Thoracic aorta (tissue), 2 donors: ENCODE data around the gene HOXD11. TPM values are rescaled to one million over a fixed set of nuclear protein-coding genes. Genes with fewer than 3 reads are reported as not detected.

Source experiments
- ATAC-seq: fragments of 150-250 bp; one replicate; pipeline ENCODE4 v1.8.0; 2017; ENCODE audit warnings: low read depth; ENCODE audit not compliant: insufficient number of reproducible peaks, low FRiP score
- DNase-seq: peaks from one replicate; pipeline ENCODE4 v3.0.0-alpha.2; 2020; ENCODE audit warnings: low spot score
- H3K27ac ChIP-seq, 2 donors: fragments of 200-600 bp; sonication (generic); 1 replicate in 1 of 2; 2 replicates in 1 of 2; pipeline ENCODE4 v1.5.1; 2016; ENCODE audit warnings: mild to moderate bottlenecking in 2 of 2, moderate library complexity in 2 of 2
- H3K27me3 ChIP-seq: fragments of 200-600 bp; sonication (generic); replicated peaks from 2 replicates; pipeline ENCODE4 v1.6.0; 2016; ENCODE audit warnings: mild to moderate bottlenecking; ENCODE audit not compliant: insufficient read depth
- H3K36me3 ChIP-seq: fragments of 200-600 bp; sonication (generic); one replicate; pipeline ENCODE4 v1.5.1; 2016
- H3K4me1 ChIP-seq, 2 donors: fragments of 200-600 bp; sonication (generic); 1 replicate in 1 of 2; 2 replicates in 1 of 2; pipeline versions ENCODE4 v1.5.1 to v1.6.0; 2016; ENCODE audit warnings: low read depth in 2 of 2, mild to moderate bottlenecking in 1 of 2; ENCODE audit not compliant: control insufficient read depth in 1 of 2
- H3K4me3 ChIP-seq: fragments of 200-600 bp; sonication (generic); 2 replicates; pipeline ENCODE4 v1.5.1; 2016; ENCODE audit warnings: mild to moderate bottlenecking
- H3K9me3 ChIP-seq: fragments of 200-600 bp; sonication (generic); 2 replicates; pipeline ENCODE4 v1.5.1; 2016
- total RNA-seq, 2 donors: library from RNA; depleted of rRNA; stranded (reverse); fragments of >200 nt; gene quantifications; one replicate each; pipeline versions ENCODE4 v1.1.0 to v1.2.3, GENCODE V29; 2016
- TF ChIP-seq, protein P1 (sequence below): fragments of 200-600 bp; sonication (generic); IDR thresholded peaks from one replicate; pipeline ENCODE4 v1.5.1; 2019; ENCODE audit warnings: antibody characterized with exemption

The HOXD11 gene
- total RNA-seq, 2 donors from 2014 or later = not detected

DNA sequence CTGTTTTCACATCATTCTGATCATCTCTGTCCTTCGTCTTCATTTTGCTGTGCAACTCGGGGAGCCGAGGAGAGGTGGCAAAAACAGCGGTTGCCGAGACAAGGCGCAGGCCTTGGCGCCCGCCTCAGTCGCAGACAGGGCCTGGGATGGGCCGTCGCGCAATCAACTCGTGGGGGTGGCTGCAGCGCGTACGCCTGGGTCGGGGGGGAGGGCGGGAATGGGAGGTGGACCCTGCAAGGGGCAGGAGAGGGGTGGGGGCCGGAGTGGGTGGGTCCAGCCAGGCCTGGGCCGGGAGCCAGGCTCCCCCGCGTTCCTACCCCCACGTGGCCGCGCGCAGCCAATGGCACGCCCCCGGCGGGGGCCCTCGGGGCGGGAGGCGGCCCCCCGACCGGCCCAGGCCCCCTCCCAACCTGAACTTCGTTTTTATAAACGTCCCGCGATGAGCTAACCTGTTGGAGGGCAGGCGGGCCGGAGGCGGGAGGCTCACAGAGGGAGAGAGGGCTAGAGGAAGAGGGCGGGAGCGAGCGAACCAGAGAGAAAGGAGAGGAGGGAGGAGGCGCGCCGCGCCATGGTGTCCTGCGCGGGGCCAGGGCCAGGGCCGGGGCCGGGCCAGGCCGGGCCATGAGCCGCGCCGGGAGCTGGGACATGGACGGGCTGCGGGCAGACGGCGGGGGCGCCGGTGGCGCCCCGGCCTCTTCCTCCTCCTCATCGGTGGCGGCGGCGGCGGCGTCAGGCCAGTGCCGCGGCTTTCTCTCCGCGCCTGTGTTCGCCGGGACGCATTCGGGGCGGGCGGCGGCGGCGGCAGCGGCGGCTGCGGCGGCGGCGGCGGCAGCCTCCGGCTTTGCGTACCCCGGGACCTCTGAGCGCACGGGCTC, 14.6 kb upstream of the HOXD11 start, which contains the start of gene HOXD13:
Gene HOXD13 (plus strand): TSS at position 452 of the 875 bp plus-strand sequence. CDS start 170 bp downstream, at position 622.
- DNase-seq = no peak
- H3K27me3 ChIP-seq = peaks cover 63% of the 10 kb centered on the region

DNA sequence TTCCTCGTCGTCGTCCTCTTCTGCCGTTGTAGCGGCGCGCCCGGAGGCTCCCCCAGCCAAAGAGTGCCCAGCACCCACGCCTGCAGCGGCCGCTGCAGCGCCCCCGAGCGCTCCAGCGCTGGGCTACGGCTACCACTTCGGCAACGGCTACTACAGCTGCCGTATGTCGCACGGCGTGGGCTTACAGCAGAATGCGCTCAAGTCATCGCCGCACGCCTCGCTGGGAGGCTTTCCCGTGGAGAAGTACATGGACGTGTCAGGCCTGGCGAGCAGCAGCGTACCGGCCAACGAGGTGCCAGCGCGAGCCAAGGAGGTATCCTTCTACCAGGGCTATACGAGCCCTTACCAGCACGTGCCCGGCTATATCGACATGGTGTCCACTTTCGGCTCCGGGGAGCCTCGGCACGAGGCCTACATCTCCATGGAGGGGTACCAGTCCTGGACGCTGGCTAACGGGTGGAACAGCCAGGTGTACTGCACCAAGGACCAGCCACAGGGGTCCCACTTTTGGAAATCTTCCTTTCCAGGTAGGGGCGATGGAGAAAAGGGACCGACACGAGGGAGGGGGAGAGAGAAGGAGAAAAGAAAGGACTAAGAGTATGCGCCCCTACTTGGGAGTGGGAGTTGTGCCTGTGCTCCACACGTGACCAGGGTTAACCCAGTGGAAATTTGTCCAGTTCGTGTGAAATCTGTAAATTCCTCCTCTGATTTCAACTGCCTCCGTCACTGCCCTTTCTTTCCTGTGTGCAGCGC, 13.8 kb upstream of the HOXD11 start:
- no peak overlapping the region for H3K27ac ChIP-seq
- H3K36me3 ChIP-seq = no peaks in the 10 kb centered on the region
- DNase-seq (no peak), ATAC-seq (no peak)
- peak overlapping the region; percentile 52 for H3K4me3 ChIP-seq
- H3K27me3 ChIP-seq = peaks cover 69% of the 10 kb centered on the region
- H3K4me1 ChIP-seq = peaks cover 8 to 26% of the 10 kb centered on the region in 2 donors
- TF ChIP-seq, protein P1, sequence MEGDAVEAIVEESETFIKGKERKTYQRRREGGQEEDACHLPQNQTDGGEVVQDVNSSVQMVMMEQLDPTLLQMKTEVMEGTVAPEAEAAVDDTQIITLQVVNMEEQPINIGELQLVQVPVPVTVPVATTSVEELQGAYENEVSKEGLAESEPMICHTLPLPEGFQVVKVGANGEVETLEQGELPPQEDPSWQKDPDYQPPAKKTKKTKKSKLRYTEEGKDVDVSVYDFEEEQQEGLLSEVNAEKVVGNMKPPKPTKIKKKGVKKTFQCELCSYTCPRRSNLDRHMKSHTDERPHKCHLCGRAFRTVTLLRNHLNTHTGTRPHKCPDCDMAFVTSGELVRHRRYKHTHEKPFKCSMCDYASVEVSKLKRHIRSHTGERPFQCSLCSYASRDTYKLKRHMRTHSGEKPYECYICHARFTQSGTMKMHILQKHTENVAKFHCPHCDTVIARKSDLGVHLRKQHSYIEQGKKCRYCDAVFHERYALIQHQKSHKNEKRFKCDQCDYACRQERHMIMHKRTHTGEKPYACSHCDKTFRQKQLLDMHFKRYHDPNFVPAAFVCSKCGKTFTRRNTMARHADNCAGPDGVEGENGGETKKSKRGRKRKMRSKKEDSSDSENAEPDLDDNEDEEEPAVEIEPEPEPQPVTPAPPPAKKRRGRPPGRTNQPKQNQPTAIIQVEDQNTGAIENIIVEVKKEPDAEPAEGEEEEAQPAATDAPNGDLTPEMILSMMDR = no peak
- no peaks in the 10 kb centered on the region for H3K9me3 ChIP-seq

More for the DNA sequence above, 14.6 kb upstream of the HOXD11 start, which contains the start of gene HOXD13:
- TF ChIP-seq, protein P1 = no peak
- peaks cover 8 to 32% of the 10 kb centered on the region in 2 donors for H3K4me1 ChIP-seq
- H3K4me3 ChIP-seq = peak within 1 kb of the TSS; percentile 52
- H3K9me3 ChIP-seq = no peaks in the 10 kb centered on the region
- H3K27ac ChIP-seq = no peak within 1 kb of the TSS
- H3K36me3 ChIP-seq = no peaks in the 10 kb centered on the region
- ATAC-seq = no peak

DNA sequence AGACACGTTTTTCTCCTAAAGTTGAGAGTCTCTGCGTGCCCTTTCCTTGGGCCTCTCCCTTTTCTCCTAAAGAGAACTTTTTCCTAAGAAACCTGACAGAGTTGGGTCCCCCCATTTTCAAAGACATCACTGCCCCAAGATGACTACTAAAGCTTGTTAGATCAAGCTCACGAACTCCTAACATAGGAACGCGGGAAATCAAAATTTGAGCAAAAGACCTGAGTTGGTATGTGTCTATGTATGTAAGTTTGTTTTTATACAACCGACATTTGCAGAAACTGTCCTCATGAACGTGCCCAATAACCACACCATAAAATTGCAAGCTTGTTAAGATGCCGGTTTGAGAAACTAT, 13.2 kb upstream of the HOXD11 start:
- H3K4me1 ChIP-seq = peaks cover 8 to 25% of the 10 kb centered on the region in 2 donors
- H3K4me3 ChIP-seq = no peak overlapping the region
- no peak for ATAC-seq
- no peak overlapping the region for H3K27ac ChIP-seq
- no peaks in the 10 kb centered on the region for H3K36me3 ChIP-seq
- H3K9me3 ChIP-seq = no peaks in the 10 kb centered on the region
- DNase-seq = no peak
- TF ChIP-seq, protein P1 = no peak
- peaks cover 74% of the 10 kb centered on the region for H3K27me3 ChIP-seq

DNA sequence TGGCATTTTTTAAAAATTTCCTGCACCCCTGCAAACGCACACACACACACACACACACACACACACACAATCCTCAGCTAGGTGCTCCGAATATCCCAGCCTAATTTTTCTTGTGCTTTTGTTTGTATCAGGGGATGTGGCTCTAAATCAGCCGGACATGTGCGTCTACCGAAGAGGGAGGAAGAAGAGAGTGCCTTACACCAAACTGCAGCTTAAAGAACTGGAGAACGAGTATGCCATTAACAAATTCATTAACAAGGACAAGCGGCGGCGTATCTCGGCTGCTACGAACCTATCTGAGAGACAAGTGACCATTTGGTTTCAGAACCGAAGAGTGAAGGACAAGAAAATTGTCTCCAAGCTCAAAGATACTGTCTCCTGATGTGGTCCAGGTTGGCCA, 12.7 kb upstream of the HOXD11 start:
- Histone ChIP-seq H3K9me3 (no peaks in the 10 kb centered on the region), H3K27ac (no peak overlapping the region), H3K27me3 (peaks cover 78% of the 10 kb centered on the region), H3K4me3 (no peak overlapping the region), H3K4me1 (peaks cover 8 to 25% of the 10 kb centered on the region in 2 donors), H3K36me3 (no peaks in the 10 kb centered on the region)
- TF ChIP-seq, protein P1 = no peak
- ATAC-seq = no peak
- no peak for DNase-seq

DNA sequence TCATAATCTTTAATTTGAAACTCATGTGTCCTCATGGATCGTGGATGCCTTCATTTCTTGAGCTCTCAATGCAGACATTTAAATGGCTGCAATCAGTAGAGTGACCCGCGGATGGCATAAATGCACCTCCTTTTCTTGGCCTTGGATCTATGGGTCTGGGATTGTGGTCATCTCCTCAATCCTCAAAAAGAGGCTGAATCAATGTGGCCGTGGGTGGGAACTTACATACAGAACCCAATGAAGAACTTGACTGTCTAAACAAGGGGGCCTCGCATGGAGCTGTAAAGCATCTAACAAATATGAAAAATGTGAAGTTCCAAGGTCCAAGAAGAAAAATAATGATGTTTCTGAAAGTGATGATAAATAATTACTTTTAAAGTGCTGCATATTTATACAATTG, 11.7 kb upstream of the HOXD11 start:
- no peak overlapping the region for H3K27ac ChIP-seq
- no peak overlapping the region for H3K4me3 ChIP-seq
- H3K4me1 ChIP-seq = peaks cover 8 to 25% of the 10 kb centered on the region in 2 donors
- peaks cover 76% of the 10 kb centered on the region for H3K27me3 ChIP-seq
- ATAC-seq = no peak
- DNase-seq = no peak
- TF ChIP-seq, protein P1 = no peak
- H3K9me3 ChIP-seq = no peaks in the 10 kb centered on the region
- H3K36me3 ChIP-seq = no peaks in the 10 kb centered on the region
